ENCODE data around the gene HDAC3. TPM values are rescaled to one million over a fixed set of nuclear protein-coding genes. Genes with fewer than 3 reads are reported as not detected.
A peak's percentile ranks its signal among the peaks of the same experiment; 100 is the strongest.

The HDAC3 gene
- total and polyA plus RNA-seq, 12 donors: 27.7 to 43.0 (median 32.7) TPM

DNA sequence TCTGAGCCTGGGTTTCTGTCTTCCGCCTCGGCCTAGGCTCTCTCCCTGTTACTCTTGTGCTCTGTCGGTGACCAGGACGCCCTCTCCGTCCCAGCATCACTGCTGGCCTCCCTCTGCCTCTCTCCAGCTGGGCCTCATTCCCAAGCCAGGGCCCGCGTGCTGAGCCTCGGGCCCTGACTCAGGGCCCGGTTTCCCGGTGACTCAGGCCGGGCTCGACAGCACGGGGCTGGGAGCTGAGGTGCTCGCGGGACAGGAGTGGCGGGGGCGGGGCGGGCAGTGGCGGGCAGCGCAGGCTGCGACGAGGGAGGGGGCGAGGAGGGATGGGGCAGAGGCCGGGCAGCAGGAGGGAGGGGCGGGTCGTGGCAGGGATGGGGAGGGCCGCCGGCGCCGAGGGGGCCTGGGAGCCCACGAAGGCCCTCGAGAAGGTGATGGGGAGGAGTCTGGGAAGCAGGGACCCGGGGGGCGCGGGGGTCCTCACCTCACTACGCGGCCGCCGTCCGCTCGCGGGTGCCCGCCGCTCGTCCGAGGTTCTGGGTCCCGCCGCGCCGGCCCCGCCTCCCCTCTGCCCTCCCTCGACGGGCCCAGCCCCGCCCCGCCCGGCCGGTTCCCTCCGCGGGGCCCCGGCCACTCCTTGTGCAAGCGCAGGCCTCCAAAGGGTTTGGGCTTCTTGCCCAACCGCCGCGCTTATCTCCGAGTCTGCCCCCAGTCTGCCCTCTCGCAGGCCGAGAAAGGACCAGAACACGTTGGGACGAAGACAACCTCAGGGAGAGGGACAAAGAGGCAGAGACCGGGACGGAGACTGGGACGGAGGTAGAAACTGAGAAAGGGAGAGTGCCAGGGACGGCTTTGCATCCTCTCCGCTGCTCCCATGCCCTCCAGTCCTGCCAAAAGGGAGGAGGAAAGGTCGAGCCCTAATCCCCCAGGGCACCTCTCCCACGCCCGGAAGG, 45.3 kb upstream of the HDAC3 start, which contains the start of gene ARAP3:
ARAP3 (minus strand) TSS at position 536 of the 947 bp plus-strand sequence. CDS start 1,744 bp downstream, outside the sequence.
- ATAC-seq (peak; percentile 85 to 95 (median 87)), DNase-seq (peak; percentile 88 to 90)
- H3K4me1 ChIP-seq: peaks cover 2 to 74% (median 38%) of the 10 kb centered on the region in 9 donors
- H3K4me3 ChIP-seq: peak within 1 kb of the TSS; percentile 18 to 68 (median 58)
- no peaks in the 10 kb centered on the region for H3K27me3 ChIP-seq
- intact Hi-C loops (cut with DNase I): loop anchor here in 1 of 10 donors (5.0 kb wide), 1 partner anchor 200 kb away; no protein-coding TSS in a partner anchor
- H3K9me3 ChIP-seq: no peaks in the 10 kb centered on the region
- 3% methylated on average over 75 to 77 of the region's 77 CpGs for WGBS, 2 donors
- peak within 1 kb of the TSS; percentile 76 to 96 (median 90) for H3K27ac ChIP-seq
- TF ChIP-seq, protein P1, sequence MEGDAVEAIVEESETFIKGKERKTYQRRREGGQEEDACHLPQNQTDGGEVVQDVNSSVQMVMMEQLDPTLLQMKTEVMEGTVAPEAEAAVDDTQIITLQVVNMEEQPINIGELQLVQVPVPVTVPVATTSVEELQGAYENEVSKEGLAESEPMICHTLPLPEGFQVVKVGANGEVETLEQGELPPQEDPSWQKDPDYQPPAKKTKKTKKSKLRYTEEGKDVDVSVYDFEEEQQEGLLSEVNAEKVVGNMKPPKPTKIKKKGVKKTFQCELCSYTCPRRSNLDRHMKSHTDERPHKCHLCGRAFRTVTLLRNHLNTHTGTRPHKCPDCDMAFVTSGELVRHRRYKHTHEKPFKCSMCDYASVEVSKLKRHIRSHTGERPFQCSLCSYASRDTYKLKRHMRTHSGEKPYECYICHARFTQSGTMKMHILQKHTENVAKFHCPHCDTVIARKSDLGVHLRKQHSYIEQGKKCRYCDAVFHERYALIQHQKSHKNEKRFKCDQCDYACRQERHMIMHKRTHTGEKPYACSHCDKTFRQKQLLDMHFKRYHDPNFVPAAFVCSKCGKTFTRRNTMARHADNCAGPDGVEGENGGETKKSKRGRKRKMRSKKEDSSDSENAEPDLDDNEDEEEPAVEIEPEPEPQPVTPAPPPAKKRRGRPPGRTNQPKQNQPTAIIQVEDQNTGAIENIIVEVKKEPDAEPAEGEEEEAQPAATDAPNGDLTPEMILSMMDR (IDR thresholded peaks at IDR 0.05): no peak
- H3K36me3 ChIP-seq: peaks cover 0 to 26% (median 0%) of the 10 kb centered on the region in 9 donors

DNA sequence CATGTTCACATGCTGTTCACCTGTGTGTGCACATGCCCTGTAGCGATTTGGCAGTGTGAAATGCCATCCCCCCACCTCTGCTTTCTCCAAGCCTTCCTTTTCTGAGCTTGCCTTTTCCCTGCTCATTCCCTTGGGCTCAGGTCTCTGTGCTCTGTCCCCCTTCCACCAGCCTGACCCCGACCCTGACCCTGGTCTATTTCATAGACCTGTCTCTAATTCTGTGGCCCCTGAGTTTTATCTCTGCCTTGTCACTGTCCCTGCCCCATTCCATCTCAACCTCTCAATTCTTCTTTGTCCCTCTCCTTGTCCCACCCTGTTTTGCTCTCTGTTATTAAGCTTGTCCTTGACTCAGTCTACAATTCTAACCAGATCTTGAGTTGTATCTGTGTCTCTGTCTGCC, 44.6 kb upstream of the HDAC3 start:
- TF ChIP-seq, protein P1 (IDR thresholded peaks at IDR 0.05): no peak
- Histone ChIP-seq H3K9me3 (no peaks in the 10 kb centered on the region), H3K27ac (peak overlapping the region; percentile 76 to 96 (median 90)), H3K36me3 (peaks cover 0 to 33% (median 0%) of the 10 kb centered on the region in 9 donors), H3K4me1 (peaks cover 2 to 74% (median 39%) of the 10 kb centered on the region in 9 donors), H3K27me3 (no peaks in the 10 kb centered on the region), H3K4me3 (peak overlapping the region; percentile 18 to 68 (median 58))
- DNase-seq (no peak), ATAC-seq (no peak)
- WGBS, 2 donors: 56 to 61% methylated on average over 2 of the region's 2 CpGs
- intact Hi-C loops (cut with DNase I): loop anchor here in 1 of 10 donors (5.0 kb wide), 1 partner anchor 201 kb away; no protein-coding TSS in a partner anchor

DNA sequence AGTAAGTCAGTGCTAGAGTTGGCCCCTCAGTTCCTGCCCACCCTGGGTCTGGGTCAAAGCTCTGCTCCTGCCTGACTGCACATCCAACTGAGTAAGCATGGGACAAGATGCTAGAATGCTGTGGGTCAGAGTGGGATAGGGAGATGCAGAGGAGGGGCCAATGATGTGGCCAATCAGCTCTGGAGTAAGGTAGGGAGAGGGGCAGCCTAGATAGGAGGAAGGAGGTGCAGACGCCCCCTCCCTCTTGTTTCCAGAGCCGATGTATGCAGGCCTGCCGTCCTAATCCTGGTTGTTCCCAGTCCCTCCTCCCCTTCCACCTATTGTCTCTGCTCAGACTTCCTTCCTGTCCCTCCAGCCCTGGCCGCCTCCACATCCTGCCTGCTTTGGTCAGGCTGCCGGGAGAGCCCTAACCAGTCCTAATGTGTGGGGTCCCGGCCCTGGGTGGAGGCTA, 44.1 kb upstream of the HDAC3 start:
- peak overlapping the region in 9 of 10 donors; percentile 42 to 68 (median 59) for H3K4me3 ChIP-seq
- 43 to 49% methylated on average over 6 of the region's 6 CpGs for WGBS, 2 donors
- no peaks in the 10 kb centered on the region for H3K27me3 ChIP-seq
- ATAC-seq (peak; percentile 60 to 87 (median 78)), DNase-seq (peak; percentile 68 to 88)
- intact Hi-C loops (cut with DNase I): loop anchor here in 1 of 10 donors (5.0 kb wide), 1 partner anchor 202 kb away; no protein-coding TSS in a partner anchor
- H3K27ac ChIP-seq: peak overlapping the region; percentile 76 to 96 (median 90)
- TF ChIP-seq, protein P1 (IDR thresholded peaks at IDR 0.05): no peak
- H3K4me1 ChIP-seq: peaks cover 2 to 75% (median 39%) of the 10 kb centered on the region in 9 donors
- H3K9me3 ChIP-seq: no peaks in the 10 kb centered on the region
- peaks cover 0 to 38% (median 0%) of the 10 kb centered on the region in 9 donors for H3K36me3 ChIP-seq

DNA sequence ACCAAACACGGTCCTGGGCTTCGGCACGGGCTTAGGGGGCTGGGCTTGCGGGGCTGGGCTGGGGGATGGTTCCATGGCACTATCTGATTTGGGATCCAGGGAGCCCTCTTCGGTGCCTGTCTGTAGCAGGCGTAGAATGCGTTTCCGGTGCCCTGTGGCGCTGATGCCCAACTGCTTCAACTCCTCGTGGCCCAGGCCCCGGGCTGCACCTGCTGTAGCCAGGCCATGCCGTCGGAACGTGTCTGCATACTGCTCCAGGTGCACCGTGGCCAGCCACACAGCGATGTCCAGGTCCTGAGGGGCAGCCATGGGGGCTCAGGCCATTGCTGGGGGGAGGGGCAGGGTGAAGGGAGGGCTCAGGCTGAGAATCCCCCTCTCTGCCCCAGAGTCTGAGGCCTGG, 43.5 kb upstream of the HDAC3 start:
- 63 to 77% methylated on average over 16 of the region's 16 CpGs for WGBS, 2 donors
- no peaks in the 10 kb centered on the region for H3K27me3 ChIP-seq
- no peaks in the 10 kb centered on the region for H3K9me3 ChIP-seq
- intact Hi-C loops (cut with DNase I): loop anchor here in 1 of 10 donors (5.0 kb wide), 1 partner anchor 202 kb away; no protein-coding TSS in a partner anchor
- peak overlapping the region; percentile 59 to 96 (median 90) for H3K27ac ChIP-seq
- peaks cover 2 to 75% (median 39%) of the 10 kb centered on the region in 9 donors for H3K4me1 ChIP-seq
- no peak for ATAC-seq
- peaks cover 0 to 44% (median 0%) of the 10 kb centered on the region in 9 donors for H3K36me3 ChIP-seq
- no peak for DNase-seq
- H3K4me3 ChIP-seq: peak overlapping the region in 9 of 10 donors; percentile 17 to 68 (median 59)
- TF ChIP-seq, protein P1 (IDR thresholded peaks at IDR 0.05): no peak
